GM12874 (cell line): ENCODE measurements around the gene CROCC2.

Experiments used
- CTCF ChIP-seq: IDR thresholded peaks from 2 replicates; pipeline ENCODE4 v1.5.1; 2011; ENCODE audit warnings: low read depth, mild to moderate bottlenecking, control low read depth, low read length, moderate library complexity; ENCODE audit not compliant: insufficient read depth

CROCC2 gene

GRCh38 chr2:240925568-240926515 is 19.7 kb downstream of the CROCC2 start:
- TF ChIP-seq CTCF, result no peak

GRCh38 chr2:240926516-240927389 is 20.6 kb downstream of the CROCC2 start:
- TF ChIP-seq CTCF, result no peak

GRCh38 chr2:240927390-240927781 is 21.2 kb downstream of the CROCC2 start:
- TF ChIP-seq CTCF, result no peak

- TF ChIP-seq CTCF, result no peak
Observed at GRCh38 chr2:240928476-240929363, 22.6 kb downstream of the CROCC2 start.

GRCh38 chr2:240929364-240930095 is 23.4 kb downstream of the CROCC2 start:
- TF ChIP-seq CTCF, result no peak

- TF ChIP-seq CTCF, result no peak
Observed at GRCh38 chr2:240930096-240930630, 24.0 kb downstream of the CROCC2 start.
